ENCODE measurements around the gene NEDD1.

Gene NEDD1

DNA sequence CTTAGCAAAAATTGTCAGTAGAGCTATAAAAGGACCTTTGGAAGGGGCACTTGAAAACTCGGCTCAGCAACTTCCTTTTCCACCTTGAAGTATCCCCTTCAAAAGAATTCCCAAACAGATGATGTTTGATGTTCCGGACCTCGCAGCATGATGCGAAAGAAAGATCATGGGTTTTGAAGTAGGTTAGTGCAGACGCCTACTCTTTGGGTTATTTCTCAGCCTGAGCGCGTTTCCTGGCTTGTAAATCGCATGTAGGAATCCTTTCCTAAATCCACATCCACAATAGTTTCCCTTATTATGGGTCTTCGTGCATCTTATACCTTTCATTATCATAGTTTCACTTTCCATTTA lies 584 bp upstream of the NEDD1 start:
- DNase-seq, result no peak

DNA sequence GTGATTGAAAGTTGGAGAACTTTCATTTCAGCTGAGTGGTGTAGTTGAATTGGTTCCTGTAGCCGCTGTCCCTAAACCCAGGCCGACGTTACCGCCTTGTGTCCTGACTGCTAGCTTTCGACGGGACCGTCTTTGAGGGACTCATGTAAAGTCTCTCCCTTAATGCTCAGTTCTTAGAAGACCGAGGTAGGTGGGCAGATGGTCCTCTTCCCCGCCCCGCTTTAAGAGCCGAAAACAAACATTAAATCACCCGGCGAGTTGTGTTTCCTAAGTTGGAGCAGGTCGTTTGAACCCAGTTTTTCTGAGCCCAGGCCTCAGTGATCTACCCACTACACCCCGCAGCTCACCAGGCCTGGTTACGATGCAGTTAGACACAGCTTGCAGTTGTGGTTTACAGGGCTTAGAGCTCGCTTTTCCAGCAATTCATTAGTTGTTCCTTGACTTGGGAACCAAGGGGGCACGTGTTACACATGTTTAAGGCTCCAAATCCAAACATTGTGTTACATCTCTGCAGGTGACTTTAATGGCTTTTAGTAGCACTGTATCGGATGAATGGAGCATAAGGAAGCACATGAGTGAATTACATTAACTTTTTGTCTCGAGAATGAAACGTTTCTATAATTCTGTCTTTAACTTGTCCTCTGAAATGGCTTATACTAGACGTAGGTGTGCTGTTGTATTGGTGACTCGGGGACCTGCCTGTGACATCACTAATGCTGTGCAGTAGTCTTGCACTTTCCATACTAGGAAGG lies 790 bp downstream of the NEDD1 start:
- DNase-seq, result no peak

DNA sequence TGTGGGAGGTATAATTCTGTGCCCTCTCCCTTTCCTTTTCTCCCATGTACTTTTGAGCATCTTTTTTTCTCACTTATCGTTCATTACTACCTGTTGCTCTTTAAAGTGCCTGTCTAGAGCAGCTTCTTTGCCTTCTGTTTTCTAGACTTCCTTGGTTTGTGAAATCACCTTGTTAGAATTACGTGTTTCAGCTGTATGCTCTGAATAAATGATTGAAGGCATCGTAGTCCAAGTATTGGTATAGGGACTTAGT lies 1.3 kb downstream of the NEDD1 start:
- no peak for DNase-seq

DNA sequence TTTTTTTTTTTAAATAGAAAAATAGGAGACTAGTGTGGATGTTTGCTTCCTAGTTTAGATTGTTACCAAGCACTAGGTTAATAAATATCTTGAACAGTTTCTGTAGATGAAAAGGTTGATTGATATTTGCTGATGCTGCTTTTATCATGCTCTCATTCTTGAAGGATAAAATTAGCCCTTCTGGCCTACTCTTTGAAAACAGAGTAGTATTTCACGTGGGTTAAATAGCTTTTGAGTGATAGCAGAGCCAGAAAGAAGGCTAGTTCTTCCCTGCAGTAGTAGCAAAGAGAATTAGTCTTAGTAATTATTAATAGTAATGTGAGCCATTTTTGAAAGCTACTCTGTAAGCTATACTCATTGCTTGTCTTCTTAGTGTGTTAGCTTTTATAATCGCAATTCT lies 5.2 kb downstream of the NEDD1 start:
- no peak for DNase-seq

DNA sequence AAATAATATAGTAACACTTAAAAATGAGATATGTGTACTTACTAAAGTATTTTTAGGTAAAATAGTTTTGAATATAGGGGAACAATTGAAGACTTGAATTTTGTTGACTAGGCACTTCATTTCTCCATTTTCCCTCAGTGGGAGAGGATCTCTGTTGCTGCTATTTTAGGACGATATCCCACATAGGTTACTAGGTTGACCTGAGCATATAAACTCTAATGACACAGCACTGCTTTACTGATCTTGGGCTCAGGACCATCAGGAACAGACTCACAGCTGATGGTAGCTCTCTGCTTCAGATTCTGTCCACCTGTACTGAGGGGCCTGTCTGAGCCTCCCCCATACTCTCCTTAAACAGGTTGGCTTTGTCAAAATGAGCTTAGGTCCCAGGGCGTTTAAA lies 5.9 kb downstream of the NEDD1 start:
- DNase-seq, result no peak

DNA sequence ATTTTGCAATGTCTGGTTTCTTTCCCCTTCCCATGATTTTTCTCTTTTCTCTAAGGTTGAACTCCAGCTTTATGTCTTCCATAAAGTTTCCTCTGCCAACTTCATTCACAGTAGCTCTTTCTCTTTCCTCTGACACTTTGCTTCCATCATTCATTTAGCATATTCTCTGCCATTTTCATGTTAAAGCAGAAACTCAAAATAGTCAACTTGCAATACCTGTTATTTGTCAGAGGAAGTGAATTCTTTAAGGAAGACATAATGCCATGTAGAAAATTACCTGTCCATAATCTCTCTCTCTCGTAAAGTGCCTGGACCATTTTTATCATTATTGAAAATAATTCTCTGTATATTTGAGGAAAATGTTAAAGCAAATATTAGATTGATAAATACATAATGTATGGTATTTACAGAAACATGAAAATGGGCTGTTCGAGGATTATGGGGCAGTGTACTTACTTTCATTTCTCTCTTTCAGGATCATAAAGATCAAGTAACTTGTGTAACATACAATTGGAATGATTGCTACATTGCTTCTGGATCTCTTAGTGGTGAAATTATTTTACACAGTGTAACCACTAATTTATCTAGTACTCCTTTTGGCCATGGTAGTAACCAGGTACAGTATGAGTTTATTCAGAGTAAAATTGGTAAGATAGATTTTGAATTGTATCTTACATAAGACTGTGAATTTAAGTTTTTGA lies 12.6 kb downstream of the NEDD1 start:
- DNase-seq, result no peak

DNA sequence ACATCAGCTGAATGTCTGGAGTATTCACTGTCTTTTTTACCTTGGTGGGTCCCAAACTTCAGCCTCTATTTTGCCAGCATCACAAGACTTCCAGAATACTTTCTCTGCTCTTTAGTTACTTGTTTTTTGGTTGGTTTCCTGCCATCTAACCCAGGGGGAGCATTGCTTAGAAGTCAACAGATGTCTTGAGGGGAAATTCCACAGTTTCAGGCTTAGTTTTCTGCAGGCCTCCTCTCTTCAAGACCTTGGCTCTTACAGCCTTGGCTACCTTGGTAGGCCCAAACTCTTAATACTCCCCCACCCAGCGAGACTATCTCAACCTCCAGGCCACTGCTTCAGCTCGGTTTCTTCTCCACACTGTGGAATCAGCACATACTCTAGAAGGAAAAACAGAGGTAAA lies 41.7 kb downstream of the NEDD1 start:
- DNase-seq, result no peak

DNA sequence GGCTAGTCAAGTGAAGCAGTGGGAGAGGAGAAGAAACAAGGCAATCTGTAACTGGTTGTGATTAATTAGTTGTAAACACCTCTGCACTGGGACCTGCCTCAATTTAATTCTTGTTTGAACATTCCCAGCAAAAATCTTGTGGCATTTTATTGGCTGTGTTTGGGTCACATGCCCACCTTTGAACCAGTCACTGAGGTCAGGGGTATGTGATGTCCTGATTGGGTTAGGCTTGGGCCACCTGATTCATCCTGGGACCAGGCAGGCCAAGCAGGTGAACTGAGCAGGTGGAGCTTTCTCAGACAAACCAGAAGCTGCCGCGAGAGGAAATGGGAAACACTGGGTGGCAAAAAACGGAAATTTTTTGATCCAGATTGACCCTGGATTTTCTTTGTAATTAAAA lies 72.5 kb downstream of the NEDD1 start:
- no peak for DNase-seq

DNA sequence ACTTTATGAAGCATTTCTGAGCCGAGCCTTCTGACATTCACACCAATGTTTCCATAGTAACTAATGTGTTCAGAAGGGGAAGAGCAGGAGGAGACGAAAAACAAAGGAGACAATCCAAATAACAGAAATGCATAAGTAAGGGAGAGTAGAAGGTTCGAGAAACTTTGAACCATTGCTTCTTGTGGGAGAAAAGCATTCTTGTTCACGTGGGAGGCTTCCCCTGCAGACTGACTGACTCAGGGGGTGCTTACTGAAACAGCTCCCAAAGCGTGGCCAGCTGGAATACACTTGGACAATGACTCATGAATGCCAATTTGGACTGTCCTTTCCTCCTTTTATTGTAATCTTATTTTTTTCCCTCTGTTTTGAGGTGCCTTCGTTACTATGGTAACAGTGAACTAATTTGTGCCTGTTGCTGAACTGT lies 73.9 kb downstream of the NEDD1 start:
- DNase-seq, result no peak

DNA sequence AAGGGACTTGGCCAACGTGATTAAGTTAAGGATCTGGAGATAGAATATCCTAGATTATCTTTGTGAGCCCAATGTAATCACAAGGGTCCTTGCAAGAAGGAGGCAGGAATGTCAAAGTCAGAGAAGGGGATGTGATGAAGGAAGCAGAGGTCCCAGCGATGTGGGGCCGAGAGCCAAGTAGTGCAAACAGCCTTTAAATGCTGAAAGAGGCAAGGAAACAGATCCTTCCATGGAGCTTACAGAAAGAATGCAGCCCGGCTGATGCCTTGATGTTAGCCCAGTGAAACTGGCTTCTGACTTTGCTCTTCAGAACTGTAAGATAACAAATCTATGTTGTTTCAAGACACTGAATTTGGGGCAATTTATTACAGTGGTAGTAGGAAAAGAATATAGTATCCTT lies 74.9 kb downstream of the NEDD1 start:
- no peak for DNase-seq

DNA sequence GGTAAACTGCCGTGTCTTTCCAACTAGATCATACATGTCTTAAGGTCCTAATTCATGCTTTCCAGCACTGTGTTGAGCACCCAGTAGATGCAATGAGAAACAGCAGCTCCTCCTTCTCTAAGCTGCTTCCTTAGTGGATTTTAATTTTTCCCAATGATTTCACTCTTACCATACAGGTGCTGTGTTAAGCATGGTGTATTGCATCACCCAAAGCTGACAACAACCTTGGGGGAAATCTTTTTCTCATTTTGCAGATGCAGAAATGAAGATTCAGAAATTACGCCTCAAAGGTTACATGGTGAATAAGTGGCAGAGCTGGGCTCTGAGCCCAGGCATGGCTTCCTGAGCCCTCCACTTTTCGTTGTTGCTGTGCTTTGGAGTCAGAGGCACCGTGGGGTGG lies 75.6 kb downstream of the NEDD1 start:
- no peak for DNase-seq

DNA sequence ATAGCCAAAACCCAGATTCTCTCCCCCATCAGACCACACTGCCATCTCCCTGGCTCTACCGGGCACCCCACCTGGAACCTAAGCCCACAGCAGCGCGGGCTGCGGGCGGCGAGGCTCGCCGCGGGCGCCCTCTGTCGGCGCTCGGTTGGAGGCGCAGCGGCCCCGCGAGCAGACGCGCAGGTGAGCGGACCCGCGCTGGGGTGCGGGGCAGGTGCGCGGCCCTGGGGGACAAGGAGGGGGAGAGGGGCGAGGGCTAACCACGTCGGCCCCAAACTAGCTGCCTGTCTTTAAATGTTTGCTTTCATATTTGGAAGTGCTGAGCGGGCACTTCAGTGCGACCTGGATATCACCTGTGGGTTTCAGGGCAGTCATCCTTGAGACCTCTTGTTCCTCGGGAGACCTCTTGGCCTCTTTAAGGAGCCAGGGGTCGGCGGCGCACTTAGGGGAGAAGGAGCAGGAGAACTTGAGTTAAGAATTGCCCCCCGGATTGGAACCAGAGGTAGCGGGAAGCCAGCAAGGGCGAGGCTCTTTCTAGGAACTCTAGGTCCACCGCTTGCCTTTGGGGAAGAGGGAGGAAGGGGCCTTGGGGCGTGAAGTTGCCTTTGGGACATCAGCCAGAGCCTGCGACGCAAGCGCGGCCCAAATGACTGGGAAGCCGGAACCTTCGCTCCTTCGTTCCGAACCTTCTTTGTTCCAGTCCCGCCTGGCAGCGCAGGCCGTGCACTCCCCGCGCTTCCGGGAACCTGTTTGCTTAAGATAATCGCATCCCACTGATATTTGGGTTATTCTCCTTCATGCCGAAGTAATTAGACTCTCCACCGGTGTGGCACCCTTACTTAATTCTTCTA lies 78.7 kb downstream of the NEDD1 start:
- DNase-seq, result no peak

DNA sequence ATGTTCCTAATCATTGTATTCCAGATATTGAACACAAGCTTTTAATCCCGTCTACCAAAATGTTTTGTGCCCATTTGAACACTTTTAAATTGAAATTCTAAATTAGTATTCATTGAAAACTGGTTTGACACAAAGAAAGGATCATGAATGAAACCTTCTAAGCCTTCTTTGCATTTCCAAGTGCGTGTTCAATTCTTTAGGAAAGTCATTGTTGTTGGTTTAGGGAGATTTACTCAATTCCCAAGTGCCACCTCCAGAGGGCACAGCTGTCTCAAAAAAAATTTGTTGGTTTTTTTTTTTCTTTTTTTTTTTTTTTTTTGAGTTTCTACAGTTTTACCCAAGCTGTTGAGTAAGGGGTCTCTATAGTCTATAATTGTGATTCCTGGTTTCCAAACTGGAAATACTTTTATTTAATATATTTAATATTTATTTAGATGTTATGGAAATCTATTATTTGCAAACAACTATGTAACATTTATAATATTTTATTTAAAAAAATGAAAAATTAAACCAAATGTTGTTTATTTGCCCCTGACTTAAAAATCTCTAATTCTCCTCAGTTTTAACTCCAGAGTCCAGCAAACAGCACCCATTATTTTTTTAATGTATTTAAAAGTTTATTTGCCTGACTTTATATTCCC lies 79.9 kb downstream of the NEDD1 start:
- DNase-seq, result no peak

DNA sequence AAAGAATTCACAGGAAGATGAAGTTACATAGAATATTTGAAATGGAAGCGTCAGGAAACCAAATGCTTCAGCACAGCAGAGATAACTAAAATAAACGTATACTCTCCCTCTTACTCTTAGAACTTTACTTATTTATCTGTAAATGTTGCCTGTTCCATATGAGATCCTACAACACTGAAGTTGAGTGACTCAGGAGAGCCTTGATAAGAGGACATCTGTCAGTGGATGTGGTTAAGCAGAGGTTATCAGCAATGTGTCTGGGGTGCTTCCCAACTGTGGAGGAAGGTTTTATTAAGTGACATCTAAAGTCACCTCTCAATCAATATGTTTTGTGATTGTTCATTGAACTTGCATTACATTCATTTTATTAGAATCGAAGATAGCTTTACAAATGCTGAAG lies 81.9 kb downstream of the NEDD1 start:
- DNase-seq, result no peak

DNA sequence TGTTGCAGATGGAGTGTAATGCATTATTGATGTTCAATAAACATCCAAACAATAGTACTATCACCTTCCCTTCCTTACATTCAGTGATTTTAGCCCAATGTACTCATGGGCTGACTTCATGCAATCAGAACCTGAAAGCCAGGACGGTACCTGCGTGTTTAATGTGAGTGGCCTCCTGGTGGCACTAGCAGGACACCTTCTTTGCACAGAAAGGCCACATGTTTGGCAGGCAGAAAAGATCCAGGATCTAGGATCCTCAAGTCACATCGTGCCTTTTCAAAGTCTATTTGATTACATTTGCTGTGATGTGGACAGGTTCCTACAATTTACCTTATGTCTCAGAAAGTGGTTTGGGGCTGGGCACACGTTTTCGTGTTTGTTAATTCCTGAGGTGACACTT lies 82.9 kb downstream of the NEDD1 start:
- DNase-seq, result no peak

DNA sequence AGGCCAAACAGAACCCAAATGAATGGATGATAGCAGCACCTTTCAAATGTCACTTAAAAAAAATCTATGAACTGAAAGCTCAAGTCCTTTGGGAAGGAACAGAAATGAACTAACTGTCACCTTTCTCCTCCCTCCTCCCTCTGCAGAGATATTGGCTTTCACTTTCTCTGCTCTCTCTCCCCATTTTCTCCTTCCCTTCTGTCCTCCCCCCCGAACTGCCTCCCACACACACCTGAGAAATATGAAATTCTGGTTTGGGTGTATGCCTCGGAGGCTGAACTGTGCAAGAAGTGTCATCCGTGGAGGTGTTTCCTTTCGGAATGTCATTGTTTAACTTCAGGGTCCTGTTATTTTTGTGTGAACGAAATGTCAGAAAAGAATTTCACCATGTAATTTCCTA lies 87.8 kb downstream of the NEDD1 start:
- DNase-seq, result no peak

DNA sequence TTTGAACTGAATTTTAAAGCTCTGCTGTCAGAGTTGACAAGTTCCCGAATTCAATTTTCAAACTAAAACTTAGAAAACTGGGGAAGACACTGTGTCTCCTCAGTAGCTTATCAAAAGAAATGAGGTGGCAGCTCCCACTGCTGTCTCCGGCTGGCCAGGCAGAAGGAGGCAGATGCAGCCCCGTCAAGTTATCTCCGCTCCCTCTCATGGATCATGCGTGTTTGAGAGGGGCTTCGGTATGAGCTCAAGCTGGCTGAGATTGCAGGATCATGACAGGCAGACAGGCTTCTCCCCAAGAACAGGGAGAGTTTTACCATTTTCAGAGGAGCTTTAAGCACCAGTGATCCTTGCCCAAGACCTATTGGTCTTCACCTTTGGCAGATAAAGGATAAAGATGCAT lies 88.8 kb downstream of the NEDD1 start:
- no peak for DNase-seq

DNA sequence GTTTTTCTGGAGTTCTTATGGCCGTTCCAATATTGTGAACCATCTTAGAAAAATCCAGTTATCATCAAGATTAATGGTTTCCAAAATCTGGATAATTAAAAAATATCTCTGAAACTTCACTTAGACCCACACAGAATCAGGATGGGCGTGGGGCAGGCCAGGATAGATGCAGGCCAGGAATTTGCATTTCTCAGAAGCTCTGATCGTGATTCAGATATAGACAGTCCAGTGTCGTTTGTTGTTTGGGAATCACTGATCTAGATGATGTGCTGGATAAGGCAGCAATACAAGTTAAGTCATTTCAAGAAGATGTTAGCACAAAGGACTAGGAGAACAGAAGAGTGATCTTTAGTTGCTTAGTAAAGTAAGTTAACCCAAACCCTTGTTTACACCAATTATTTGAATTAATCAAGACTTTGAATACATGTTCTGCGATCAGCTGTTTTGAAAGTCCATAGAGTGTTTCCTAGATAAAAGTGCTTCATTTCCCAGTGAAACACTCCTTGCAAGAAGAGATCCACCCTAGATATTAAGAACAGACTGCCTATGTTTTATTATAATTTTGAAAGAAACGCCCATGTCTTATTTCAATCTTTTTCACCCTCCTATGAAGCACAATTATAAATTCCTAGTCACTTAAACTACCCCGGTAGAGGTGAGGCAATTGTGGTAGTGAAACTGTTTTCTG lies 90.9 kb downstream of the NEDD1 start:
- no peak for DNase-seq

DNA sequence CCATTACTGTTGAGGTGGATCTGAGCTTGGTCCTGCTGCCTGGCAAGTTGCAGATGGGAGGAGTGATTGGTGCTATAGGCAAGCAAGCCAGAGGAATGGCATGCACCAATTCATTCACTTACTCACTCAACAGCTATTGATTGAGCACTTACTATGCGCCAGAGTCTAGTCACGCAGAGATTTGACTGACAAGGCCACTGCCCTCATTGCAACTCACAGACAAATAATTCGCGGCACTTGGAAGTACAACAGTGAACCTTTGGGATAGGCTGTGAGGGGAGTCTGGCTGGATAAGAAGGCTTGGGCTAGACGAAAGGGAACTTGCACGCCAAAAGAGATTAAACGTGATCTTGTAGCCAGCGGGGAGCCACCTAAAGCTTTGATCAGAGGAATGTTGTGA lies 96.2 kb downstream of the NEDD1 start:
- DNase-seq, result no peak

Measured in NCI-H1930 (cell line).